HL-60 (cell line): ENCODE measurements around the gene SLC25A17.

Experiments
- POLR2AphosphoS5 ChIP-seq: IDR thresholded peaks from 2 replicates; pipeline ENCODE4 v1.6.1; 2012; ENCODE audit warnings: low read depth
- SPI1 ChIP-seq: IDR thresholded peaks from 2 replicates; pipeline ENCODE4 v1.6.1; 2012; ENCODE audit warnings: low read depth, mild to moderate bottlenecking, borderline replicate concordance
- TF ChIP-seq, protein P1 (sequence below): IDR thresholded peaks from one replicate; pipeline ENCODE4 v1.5.1; 2011; ENCODE audit warnings: low read length, control low read depth, inconsistent platforms; ENCODE audit not compliant: insufficient read depth
- TF ChIP-seq, protein P2 (sequence below): IDR thresholded peaks from 2 replicates; pipeline ENCODE4 v1.6.1; 2012; ENCODE audit warnings: low read depth; ENCODE audit not compliant: insufficient replicate concordance

DNA sequence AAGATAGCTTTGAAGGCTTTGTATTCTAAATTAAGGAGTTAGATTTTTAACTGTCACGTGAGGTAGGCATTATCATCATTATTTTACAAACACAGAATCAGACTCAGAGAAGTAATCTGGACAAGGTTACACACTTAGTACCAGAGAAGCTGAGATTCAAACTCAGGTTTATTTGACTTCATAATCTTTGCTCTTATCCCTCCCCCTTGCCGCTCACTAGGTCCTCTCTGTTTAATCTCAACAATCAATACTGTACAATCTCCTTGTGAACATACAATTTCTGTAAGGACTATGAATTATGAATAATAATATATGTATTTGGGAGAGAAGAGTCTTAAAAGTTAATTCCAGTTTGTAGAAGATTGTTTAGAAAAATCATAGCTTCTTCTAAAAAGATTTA lies 48.0 kb upstream of the SLC25A17 start:
- TF ChIP-seq, protein P1, sequence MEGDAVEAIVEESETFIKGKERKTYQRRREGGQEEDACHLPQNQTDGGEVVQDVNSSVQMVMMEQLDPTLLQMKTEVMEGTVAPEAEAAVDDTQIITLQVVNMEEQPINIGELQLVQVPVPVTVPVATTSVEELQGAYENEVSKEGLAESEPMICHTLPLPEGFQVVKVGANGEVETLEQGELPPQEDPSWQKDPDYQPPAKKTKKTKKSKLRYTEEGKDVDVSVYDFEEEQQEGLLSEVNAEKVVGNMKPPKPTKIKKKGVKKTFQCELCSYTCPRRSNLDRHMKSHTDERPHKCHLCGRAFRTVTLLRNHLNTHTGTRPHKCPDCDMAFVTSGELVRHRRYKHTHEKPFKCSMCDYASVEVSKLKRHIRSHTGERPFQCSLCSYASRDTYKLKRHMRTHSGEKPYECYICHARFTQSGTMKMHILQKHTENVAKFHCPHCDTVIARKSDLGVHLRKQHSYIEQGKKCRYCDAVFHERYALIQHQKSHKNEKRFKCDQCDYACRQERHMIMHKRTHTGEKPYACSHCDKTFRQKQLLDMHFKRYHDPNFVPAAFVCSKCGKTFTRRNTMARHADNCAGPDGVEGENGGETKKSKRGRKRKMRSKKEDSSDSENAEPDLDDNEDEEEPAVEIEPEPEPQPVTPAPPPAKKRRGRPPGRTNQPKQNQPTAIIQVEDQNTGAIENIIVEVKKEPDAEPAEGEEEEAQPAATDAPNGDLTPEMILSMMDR, result no peak
- TF ChIP-seq SPI1, result no peak
- no peak for TF ChIP-seq POLR2AphosphoS5
- TF ChIP-seq, protein P2, sequence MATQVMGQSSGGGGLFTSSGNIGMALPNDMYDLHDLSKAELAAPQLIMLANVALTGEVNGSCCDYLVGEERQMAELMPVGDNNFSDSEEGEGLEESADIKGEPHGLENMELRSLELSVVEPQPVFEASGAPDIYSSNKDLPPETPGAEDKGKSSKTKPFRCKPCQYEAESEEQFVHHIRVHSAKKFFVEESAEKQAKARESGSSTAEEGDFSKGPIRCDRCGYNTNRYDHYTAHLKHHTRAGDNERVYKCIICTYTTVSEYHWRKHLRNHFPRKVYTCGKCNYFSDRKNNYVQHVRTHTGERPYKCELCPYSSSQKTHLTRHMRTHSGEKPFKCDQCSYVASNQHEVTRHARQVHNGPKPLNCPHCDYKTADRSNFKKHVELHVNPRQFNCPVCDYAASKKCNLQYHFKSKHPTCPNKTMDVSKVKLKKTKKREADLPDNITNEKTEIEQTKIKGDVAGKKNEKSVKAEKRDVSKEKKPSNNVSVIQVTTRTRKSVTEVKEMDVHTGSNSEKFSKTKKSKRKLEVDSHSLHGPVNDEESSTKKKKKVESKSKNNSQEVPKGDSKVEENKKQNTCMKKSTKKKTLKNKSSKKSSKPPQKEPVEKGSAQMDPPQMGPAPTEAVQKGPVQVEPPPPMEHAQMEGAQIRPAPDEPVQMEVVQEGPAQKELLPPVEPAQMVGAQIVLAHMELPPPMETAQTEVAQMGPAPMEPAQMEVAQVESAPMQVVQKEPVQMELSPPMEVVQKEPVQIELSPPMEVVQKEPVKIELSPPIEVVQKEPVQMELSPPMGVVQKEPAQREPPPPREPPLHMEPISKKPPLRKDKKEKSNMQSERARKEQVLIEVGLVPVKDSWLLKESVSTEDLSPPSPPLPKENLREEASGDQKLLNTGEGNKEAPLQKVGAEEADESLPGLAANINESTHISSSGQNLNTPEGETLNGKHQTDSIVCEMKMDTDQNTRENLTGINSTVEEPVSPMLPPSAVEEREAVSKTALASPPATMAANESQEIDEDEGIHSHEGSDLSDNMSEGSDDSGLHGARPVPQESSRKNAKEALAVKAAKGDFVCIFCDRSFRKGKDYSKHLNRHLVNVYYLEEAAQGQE, result no peak
